LNCaP clone FGC (cell line): ENCODE data around the gene GALNTL6.
"Not testable (repeated sequence)": the region's sequence is repeated elsewhere in the genome, so short reads cannot be mapped to it uniquely, and the experiment has no call there.

Source experiments
- DNase-seq: peaks from one replicate; pipeline ENCODE4 v3.0.0-alpha.2; 2011; ENCODE audit warnings: low read depth
- H3K4me3 ChIP-seq: 2 replicates; pipeline ENCODE4 v1.5.1; 2011; ENCODE audit warnings: mild to moderate bottlenecking, low read depth, low read length, control low read depth
- CTCF ChIP-seq: IDR thresholded peaks from 2 replicates; pipeline ENCODE4 v1.5.1; 2012; ENCODE audit warnings: mild to moderate bottlenecking; ENCODE audit not compliant: control insufficient read depth, insufficient read depth; ENCODE audit errors: extremely low read depth

The GALNTL6 gene

DNA sequence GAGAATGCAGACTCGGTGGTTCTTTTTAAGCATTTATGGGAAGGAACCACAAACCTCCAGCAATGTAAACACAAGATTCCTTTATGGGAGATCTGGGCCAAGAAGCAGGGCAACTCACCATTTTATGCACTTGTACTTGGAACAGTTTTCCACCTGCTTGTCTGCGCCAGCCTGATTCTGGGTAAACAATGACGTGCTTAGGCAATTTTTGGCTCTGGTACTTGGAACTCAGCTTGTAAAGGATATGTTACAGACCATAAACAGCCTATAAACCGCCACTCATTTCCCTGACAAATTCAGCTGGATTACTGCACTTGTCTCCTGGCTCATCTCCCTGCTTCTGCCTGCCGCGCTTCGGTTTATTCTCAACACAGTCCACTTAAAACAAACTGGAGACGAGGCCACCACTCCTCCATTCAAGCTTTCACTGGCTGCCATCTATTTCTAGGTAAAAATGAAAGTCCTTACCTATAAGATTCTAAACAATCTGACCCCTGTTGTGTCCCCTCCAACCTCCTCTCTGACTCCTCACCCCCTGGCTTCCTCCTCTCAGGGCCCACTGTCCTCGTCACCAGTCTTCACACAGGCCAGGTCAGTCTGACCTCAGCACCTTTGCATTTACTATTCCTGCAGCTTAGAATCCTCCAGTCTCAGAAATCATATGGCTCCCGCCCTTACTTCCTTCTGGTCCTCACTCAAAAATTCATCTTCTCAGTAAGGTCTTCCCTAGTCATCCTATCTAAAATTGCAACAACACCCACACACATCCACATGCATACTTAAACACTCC lies 1149.6 kb downstream of the GALNTL6 start:
- TF ChIP-seq CTCF, result no peak
- no peak overlapping the region for H3K4me3 ChIP-seq
- peak; percentile 100 for DNase-seq

GRCh38 chr4:172963498-172964294 lies 1150.5 kb downstream of the GALNTL6 start:
- DNase-seq, result no peak
- TF ChIP-seq CTCF, result no peak
- no peak overlapping the region for H3K4me3 ChIP-seq

GRCh38 chr4:172970189-172970588 lies 1157.0 kb downstream of the GALNTL6 start:
- DNase-seq, H3K4me3 ChIP-seq: not testable (repeated sequence)

DNA sequence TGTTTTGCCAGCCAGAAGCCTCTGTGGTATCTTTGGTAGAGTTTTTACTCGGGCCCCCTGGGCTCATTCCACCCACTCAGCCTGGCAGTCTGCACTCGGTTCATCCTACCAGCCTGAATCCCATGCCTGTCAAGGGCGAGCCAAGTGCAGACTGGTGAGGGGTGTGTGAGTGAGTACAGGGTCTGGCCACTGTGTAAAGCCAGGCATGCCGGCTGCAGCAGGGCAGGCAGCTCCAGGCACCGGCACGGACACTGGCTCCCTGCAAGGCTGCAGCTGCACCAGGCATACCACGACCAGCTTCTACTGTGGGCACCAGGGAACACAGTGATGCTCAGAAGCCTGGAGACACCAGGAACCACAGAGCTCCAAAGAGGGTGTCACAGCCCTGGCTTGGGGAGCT lies 1161.4 kb downstream of the GALNTL6 start:
- no peak overlapping the region for H3K4me3 ChIP-seq
- no peak for DNase-seq
- TF ChIP-seq CTCF, result no peak

- no peak overlapping the region for H3K4me3 ChIP-seq
- no peak for TF ChIP-seq CTCF
- no peak for DNase-seq
These were observed 1162.5 kb downstream of the GALNTL6 start for GRCh38 chr4:172975651-172976229.

- DNase-seq, H3K4me3 ChIP-seq: not testable (repeated sequence)
These were observed 1164.4 kb downstream of the GALNTL6 start for GRCh38 chr4:172977491-172978041.

DNA sequence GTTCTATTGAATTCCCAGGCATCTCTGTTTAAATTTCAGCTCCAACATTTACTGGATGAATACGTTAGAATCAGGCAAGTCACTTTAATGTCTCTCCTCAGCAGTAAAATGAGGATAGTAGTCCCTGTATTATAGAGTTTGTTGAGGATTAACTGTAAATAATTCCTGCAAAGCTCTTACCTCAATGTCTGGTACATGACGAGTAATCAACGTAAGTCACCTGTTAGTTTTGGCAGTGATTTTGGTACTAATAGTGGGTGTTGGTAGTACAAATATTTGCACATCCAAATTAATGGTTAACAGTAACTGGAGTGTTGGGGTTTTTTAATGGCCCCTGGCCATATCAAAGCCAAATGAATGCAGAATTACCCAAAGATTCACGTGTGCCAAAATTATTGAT lies 1165.6 kb downstream of the GALNTL6 start:
- no peak for TF ChIP-seq CTCF
- DNase-seq, result no peak
- H3K4me3 ChIP-seq, result no peak overlapping the region
